ENCODE data around the gene FOXN4. TPM values are rescaled to one million over a fixed set of nuclear protein-coding genes. Genes with fewer than 3 reads are reported as not detected.

Gene FOXN4
- total and polyA plus RNA-seq, 2 donors (not counting 3 experiments of a cell fraction or from before 2014, with no cell fraction given), result not detected

GRCh38 chr12:109286252-109286651 is 22.8 kb downstream of the FOXN4 start:
- Histone ChIP-seq H3K4me2 (ENCODE audit: insufficient read depth, low read length) (no peak overlapping the region), H3K9ac (replicated peaks; ENCODE audit: extremely low read depth, insufficient read depth, low read length) (no peak overlapping the region), H3K9me3 (replicated peaks; ENCODE audit: control insufficient read depth, insufficient read depth, low read length) (no peaks in the 10 kb centered on the region), H3K4me3 (replicated peaks in 1 of 3; ENCODE audit: insufficient read depth in 1 of 3, low read depth in 1 of 3, low read length in 3 of 3) (no peak overlapping the region), H3K27me3 (ENCODE audit: control insufficient read depth in 2 of 2, insufficient read depth in 2 of 2, low read length in 2 of 2) (peaks cover under 1 to 3% of the 10 kb centered on the region in 2 experiments), H3K4me1 (ENCODE audit: control insufficient read depth, extremely low read depth, insufficient read depth, low read length) (no peaks in the 10 kb centered on the region), H3K79me2 (ENCODE audit: control insufficient read depth, insufficient read depth, low read length) (no peaks in the 10 kb centered on the region), H3K9me1 (replicated peaks; ENCODE audit: control insufficient read depth, extremely low read depth, insufficient read depth, low read length) (no peaks in the 10 kb centered on the region), H2AFZ (ENCODE audit: low read depth, low read length) (no peak overlapping the region), H3K36me3 (ENCODE audit: control insufficient read depth in 2 of 2, extremely low read depth in 1 of 2, insufficient read depth in 2 of 2, low read length in 2 of 2) (no peaks in the 10 kb centered on the region), H3K27ac (ENCODE audit: insufficient read depth, low read depth, low read length) (no peak overlapping the region), H4K20me1 (replicated peaks; ENCODE audit: control insufficient read depth, extremely low read depth, insufficient read depth, low read length) (no peaks in the 10 kb centered on the region)
- intact Hi-C loops (cut with micrococcal nuclease) (no loop called here), dilution Hi-C loops (cut with MboI; ENCODE audit: extremely low pct_ligation_motif_present, low sequenced_read_pairs) (no loop called here)
- no peak for TF ChIP-seq FOS (IDR thresholded peaks at IDR 0.05; ENCODE audit: borderline replicate concordance, insufficient read depth, low read length)
- TF ChIP-seq, protein P1, sequence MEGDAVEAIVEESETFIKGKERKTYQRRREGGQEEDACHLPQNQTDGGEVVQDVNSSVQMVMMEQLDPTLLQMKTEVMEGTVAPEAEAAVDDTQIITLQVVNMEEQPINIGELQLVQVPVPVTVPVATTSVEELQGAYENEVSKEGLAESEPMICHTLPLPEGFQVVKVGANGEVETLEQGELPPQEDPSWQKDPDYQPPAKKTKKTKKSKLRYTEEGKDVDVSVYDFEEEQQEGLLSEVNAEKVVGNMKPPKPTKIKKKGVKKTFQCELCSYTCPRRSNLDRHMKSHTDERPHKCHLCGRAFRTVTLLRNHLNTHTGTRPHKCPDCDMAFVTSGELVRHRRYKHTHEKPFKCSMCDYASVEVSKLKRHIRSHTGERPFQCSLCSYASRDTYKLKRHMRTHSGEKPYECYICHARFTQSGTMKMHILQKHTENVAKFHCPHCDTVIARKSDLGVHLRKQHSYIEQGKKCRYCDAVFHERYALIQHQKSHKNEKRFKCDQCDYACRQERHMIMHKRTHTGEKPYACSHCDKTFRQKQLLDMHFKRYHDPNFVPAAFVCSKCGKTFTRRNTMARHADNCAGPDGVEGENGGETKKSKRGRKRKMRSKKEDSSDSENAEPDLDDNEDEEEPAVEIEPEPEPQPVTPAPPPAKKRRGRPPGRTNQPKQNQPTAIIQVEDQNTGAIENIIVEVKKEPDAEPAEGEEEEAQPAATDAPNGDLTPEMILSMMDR (IDR thresholded peaks at IDR 0.05; ENCODE audit: extremely low read depth in 1 of 2, insufficient read depth in 1 of 2, low read depth in 1 of 2, low read length in 2 of 2), result no peak
- no peak for DNase-seq (ENCODE audit: low read depth, low spot score)
- BruUV-seq (replicated peaks), result no TSS peak
- POLR2A ChIA-PET, result no interaction called here
- CTCF ChIA-PET, result no interaction called here
- FAIRE-seq, result no peak

- Histone ChIP-seq H3K4me2 (ENCODE audit: insufficient read depth, low read length) (no peak overlapping the region), H3K36me3 (ENCODE audit: control insufficient read depth in 2 of 2, extremely low read depth in 1 of 2, insufficient read depth in 2 of 2, low read length in 2 of 2) (no peaks in the 10 kb centered on the region), H4K20me1 (replicated peaks; ENCODE audit: control insufficient read depth, extremely low read depth, insufficient read depth, low read length) (no peaks in the 10 kb centered on the region), H3K4me1 (ENCODE audit: control insufficient read depth, extremely low read depth, insufficient read depth, low read length) (no peaks in the 10 kb centered on the region), H3K4me3 (replicated peaks in 1 of 3; ENCODE audit: insufficient read depth in 1 of 3, low read depth in 1 of 3, low read length in 3 of 3) (no peak overlapping the region), H3K9ac (replicated peaks; ENCODE audit: extremely low read depth, insufficient read depth, low read length) (no peak overlapping the region), H2AFZ (ENCODE audit: low read depth, low read length) (no peak overlapping the region), H3K27ac (ENCODE audit: insufficient read depth, low read depth, low read length) (no peak overlapping the region), H3K27me3 (ENCODE audit: control insufficient read depth in 2 of 2, insufficient read depth in 2 of 2, low read length in 2 of 2) (no peaks in the 10 kb centered on the region), H3K79me2 (ENCODE audit: control insufficient read depth, insufficient read depth, low read length) (no peaks in the 10 kb centered on the region), H3K9me1 (replicated peaks; ENCODE audit: control insufficient read depth, extremely low read depth, insufficient read depth, low read length) (no peaks in the 10 kb centered on the region), H3K9me3 (replicated peaks; ENCODE audit: control insufficient read depth, insufficient read depth, low read length) (no peaks in the 10 kb centered on the region)
- BruUV-seq (replicated peaks), result no TSS peak
- TF ChIP-seq FOS (IDR thresholded peaks at IDR 0.05; ENCODE audit: borderline replicate concordance, insufficient read depth, low read length) (no peak), JUN (IDR thresholded peaks at IDR 0.05; ENCODE audit: borderline replicate concordance, insufficient read depth, insufficient read length, low read depth) (no peak), POLR2AphosphoS5 (IDR thresholded peaks at IDR 0.05; ENCODE audit: insufficient read depth, low read depth, low read length) (no peak), GATA2 (IDR thresholded peaks at IDR 0.05; ENCODE audit: insufficient read depth, insufficient read length, low read depth, low read length) (no peak), MYC (IDR thresholded peaks at IDR 0.05; ENCODE audit: low read depth, low read length) (no peak), EZH2 (IDR thresholded peaks at IDR 0.05; ENCODE audit: borderline replicate concordance, low read depth, low read length, severe bottlenecking) (no peak), POLR2A (IDR thresholded peaks at IDR 0.05; ENCODE audit: low read depth, low read length) (no peak)
- TF ChIP-seq, protein P1 (IDR thresholded peaks at IDR 0.05; ENCODE audit: extremely low read depth in 1 of 2, insufficient read depth in 1 of 2, low read depth in 1 of 2, low read length in 2 of 2), result no peak
- TF ChIP-seq, protein P2, sequence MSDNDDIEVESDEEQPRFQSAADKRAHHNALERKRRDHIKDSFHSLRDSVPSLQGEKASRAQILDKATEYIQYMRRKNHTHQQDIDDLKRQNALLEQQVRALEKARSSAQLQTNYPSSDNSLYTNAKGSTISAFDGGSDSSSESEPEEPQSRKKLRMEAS (IDR thresholded peaks at IDR 0.05; ENCODE audit: insufficient read depth, insufficient read length), result no peak
- DNase-seq (ENCODE audit: low read depth, low spot score), result no peak
- no peak for FAIRE-seq
- dilution Hi-C loops (cut with MboI; ENCODE audit: extremely low pct_ligation_motif_present, low sequenced_read_pairs), result no loop called here
- POLR2A ChIA-PET, result no interaction called here
- intact Hi-C loops (cut with micrococcal nuclease), result no loop called here
- CTCF ChIA-PET, result no interaction called here
Observed at GRCh38 chr12:109284392-109284791, 24.7 kb downstream of the FOXN4 start.

All from endothelial cell of umbilical vein (primary cell).